ENCODE data around the gene RBBP8NL. TPM values are rescaled to one million over a fixed set of nuclear protein-coding genes. Genes with fewer than 3 reads are reported as not detected.
"Not testable (repeated sequence)": the region's sequence is repeated elsewhere in the genome, so short reads cannot be mapped to it uniquely, and the experiment has no call there.

The RBBP8NL gene
- polyA plus RNA-seq, 6 donors from 2014 or later: not detected

- no peaks in the 10 kb centered on the region for H3K9me3 Mint-ChIP-seq
- H3K36me3 Mint-ChIP-seq: no peaks in the 10 kb centered on the region
- H3K4me1 Mint-ChIP-seq: no peaks in the 10 kb centered on the region
- no peak overlapping the region for H3K4me3 Mint-ChIP-seq
- H3K27me3 Mint-ChIP-seq: peaks cover 8 to 51% (median 21%) of the 10 kb centered on the region in 3 donors
- peak overlapping the region in 1 of 6 donors; percentile 88 for H3K27ac Mint-ChIP-seq
- ATAC-seq (ENCODE audit: low read depth in 2 of 2) (no peak), DNase-seq (no peak)
Observed at GRCh38 chr20:62428396-62429295, 1.3 kb upstream of the RBBP8NL start.

GRCh38 chr20:62428002-62428372 is 648 bp upstream of the RBBP8NL start:
- Mint-ChIP-seq H3K36me3 (no peaks in the 10 kb centered on the region), H3K4me1 (no peaks in the 10 kb centered on the region), H3K9me3 (no peaks in the 10 kb centered on the region), H3K27me3 (peaks cover 7 to 51% (median 15%) of the 10 kb centered on the region in 3 donors), H3K4me3 (no peak overlapping the region), H3K27ac (no peak overlapping the region)
- no peak for DNase-seq
- no peak for ATAC-seq (ENCODE audit: low read depth in 2 of 2)

- Mint-ChIP-seq H3K9me3 (no peaks in the 10 kb centered on the region), H3K27ac (no peak overlapping the region), H3K4me3 (no peak overlapping the region), H3K27me3 (peaks cover 7 to 43% (median 9%) of the 10 kb centered on the region in 3 donors), H3K4me1 (no peaks in the 10 kb centered on the region), H3K36me3 (no peaks in the 10 kb centered on the region)
- no peak for ATAC-seq (ENCODE audit: low read depth in 2 of 2)
- no peak for DNase-seq
Observed at GRCh38 chr20:62426699-62427131, 624 bp downstream of the RBBP8NL start.

GRCh38 chr20:62426059-62426348 is 1.3 kb downstream of the RBBP8NL start:
- H3K9me3 Mint-ChIP-seq; ATAC-seq (ENCODE audit: low read depth in 2 of 2); H3K36me3 Mint-ChIP-seq; DNase-seq; H3K27ac Mint-ChIP-seq; H3K4me1 Mint-ChIP-seq: not testable (repeated sequence)
- peak overlapping the region in 1 of 8 donors; percentile 25 for H3K4me3 Mint-ChIP-seq
- H3K27me3 Mint-ChIP-seq: peaks cover 2 to 36% (median 2%) of the 10 kb centered on the region in 3 donors

- peaks cover 0 to under 1% (median 0%) of the 10 kb centered on the region in 3 donors for H3K4me1 Mint-ChIP-seq
- H3K27ac Mint-ChIP-seq: no peak overlapping the region
- DNase-seq (no peak), ATAC-seq (ENCODE audit: low read depth in 2 of 2) (no peak)
- no peaks in the 10 kb centered on the region for H3K36me3 Mint-ChIP-seq
- no peaks in the 10 kb centered on the region for H3K9me3 Mint-ChIP-seq
- peaks cover under 1 to 34% (median 1%) of the 10 kb centered on the region in 3 donors for H3K27me3 Mint-ChIP-seq
- peak overlapping the region in 1 of 8 donors; percentile 25 for H3K4me3 Mint-ChIP-seq
Observed at GRCh38 chr20:62425281-62426058, 1.9 kb downstream of the RBBP8NL start.

- Mint-ChIP-seq H3K36me3 (no peaks in the 10 kb centered on the region), H3K27me3 (peaks cover 3 to 36% (median 7%) of the 10 kb centered on the region in 3 donors), H3K4me1 (peaks cover 0 to 3% (median 0%) of the 10 kb centered on the region in 3 donors), H3K4me3 (no peak overlapping the region), H3K9me3 (no peaks in the 10 kb centered on the region), H3K27ac (no peak overlapping the region)
- ATAC-seq (ENCODE audit: low read depth in 2 of 2): no peak
- no peak for DNase-seq
Observed at GRCh38 chr20:62424249-62425107, 2.9 kb downstream of the RBBP8NL start.

GRCh38 chr20:62423326-62423706 is 4.0 kb downstream of the RBBP8NL start:
- ATAC-seq (ENCODE audit: low read depth in 2 of 2) (no peak), DNase-seq (no peak)
- no peaks in the 10 kb centered on the region for H3K9me3 Mint-ChIP-seq
- H3K27me3 Mint-ChIP-seq: peaks cover 3 to 25% (median 7%) of the 10 kb centered on the region in 3 donors
- H3K36me3 Mint-ChIP-seq: no peaks in the 10 kb centered on the region
- H3K27ac Mint-ChIP-seq: no peak overlapping the region
- H3K4me1 Mint-ChIP-seq: peaks cover 0 to 3% (median 0%) of the 10 kb centered on the region in 3 donors
- no peak overlapping the region for H3K4me3 Mint-ChIP-seq

GRCh38 chr20:62422636-62423325 is 4.6 kb downstream of the RBBP8NL start:
- DNase-seq: no peak

GRCh38 chr20:62421716-62421990 is 5.7 kb downstream of the RBBP8NL start:
- peaks cover 0 to 3% (median 0%) of the 10 kb centered on the region in 3 donors for H3K4me1 Mint-ChIP-seq
- H3K27ac Mint-ChIP-seq: peak overlapping the region in 1 of 6 donors; percentile 32
- H3K36me3 Mint-ChIP-seq: no peaks in the 10 kb centered on the region
- ATAC-seq (ENCODE audit: low read depth in 2 of 2): no peak
- H3K9me3 Mint-ChIP-seq: no peaks in the 10 kb centered on the region
- DNase-seq: no peak
- H3K27me3 Mint-ChIP-seq: peaks cover 3 to 29% (median 13%) of the 10 kb centered on the region in 3 donors
- no peak overlapping the region for H3K4me3 Mint-ChIP-seq

More at GRCh38 chr20:62422636-62423325, 4.6 kb downstream of the RBBP8NL start:
- Mint-ChIP-seq H3K27me3 (peaks cover 3 to 25% (median 9%) of the 10 kb centered on the region in 3 donors), H3K9me3 (no peaks in the 10 kb centered on the region), H3K4me1 (peaks cover 0 to 3% (median 0%) of the 10 kb centered on the region in 3 donors), H3K36me3 (no peaks in the 10 kb centered on the region), H3K27ac (no peak overlapping the region), H3K4me3 (no peak overlapping the region)
- ATAC-seq (ENCODE audit: low read depth in 2 of 2): no peak

GRCh38 chr20:62420846-62421715 is 6.3 kb downstream of the RBBP8NL start:
- Mint-ChIP-seq H3K36me3 (no peaks in the 10 kb centered on the region), H3K27ac (peak overlapping the region in 1 of 6 donors; percentile 57), H3K4me1 (peaks cover 0 to 3% (median 0%) of the 10 kb centered on the region in 3 donors), H3K9me3 (no peaks in the 10 kb centered on the region), H3K27me3 (peaks cover 3 to 29% (median 13%) of the 10 kb centered on the region in 3 donors), H3K4me3 (no peak overlapping the region)
- ATAC-seq (ENCODE audit: low read depth in 2 of 2) (no peak), DNase-seq (no peak)

GRCh38 chr20:62419759-62420158 is 7.6 kb downstream of the RBBP8NL start:
- Mint-ChIP-seq H3K27ac (no peak overlapping the region), H3K4me1 (peaks cover 0 to 3% (median 0%) of the 10 kb centered on the region in 3 donors), H3K36me3 (no peaks in the 10 kb centered on the region), H3K4me3 (no peak overlapping the region), H3K27me3 (peaks cover 3 to 26% (median 13%) of the 10 kb centered on the region in 3 donors), H3K9me3 (no peaks in the 10 kb centered on the region)
- no peak for ATAC-seq (ENCODE audit: low read depth in 2 of 2)
- DNase-seq: no peak

All from naive B cell (primary cell).